Spleen (tissue), 11 donors: Measurements from ENCODE around the gene STXBP4. TPM values are rescaled to one million over a fixed set of nuclear protein-coding genes. Genes with fewer than 3 reads are reported as not detected.
A peak's percentile ranks its signal among the peaks of the same experiment; 100 is the strongest.

Experiments used
- DNase-seq: peaks from one replicate; pipeline ENCODE4 v3.0.0-alpha.2; 2020
- H3K27ac ChIP-seq, 8 donors: fragments of 200-600 bp; sonication (generic) in 7 of 8; 1 replicate in 4 of 8; 2 replicates in 4 of 8; pipeline versions ENCODE4 v1.5.0 to v1.8.0; 2016 to 2021; ENCODE audit warnings: inconsistent platforms in 4 of 8, mild to moderate bottlenecking in 4 of 8, moderate library complexity in 1 of 8
- H3K27me3 ChIP-seq, 7 donors: fragments of 200-600 bp; sonication (generic) in 6 of 7; replicated peaks in 1 of 7; 1 replicate in 4 of 7; 2 replicates in 3 of 7; pipeline versions ENCODE4 v1.5.0 to v1.8.0; 2016 to 2021; ENCODE audit warnings: inconsistent platforms in 3 of 7, mild to moderate bottlenecking in 1 of 7
- H3K36me3 ChIP-seq, 6 donors: fragments of 200-600 bp; sonication (generic) in 5 of 6; 1 replicate in 4 of 6; 2 replicates in 2 of 6; pipeline versions ENCODE4 v1.5.0 to v1.8.0; 2016 to 2021; ENCODE audit warnings: inconsistent platforms in 2 of 6
- H3K4me1 ChIP-seq, 6 donors: fragments of 200-600 bp; sonication (generic) in 5 of 6; 1 replicate in 3 of 6; 2 replicates in 3 of 6; pipeline versions ENCODE4 v1.5.0 to v1.8.0; 2016 to 2021; ENCODE audit warnings: inconsistent platforms in 3 of 6
- H3K4me3 ChIP-seq, 8 donors: fragments of 200-600 bp; sonication (generic) in 7 of 8; 1 replicate in 4 of 8; 2 replicates in 4 of 8; pipeline versions ENCODE4 v1.5.0 to v1.8.0; 2016 to 2021; ENCODE audit warnings: inconsistent platforms in 4 of 8, mild to moderate bottlenecking in 4 of 8, moderate library complexity in 2 of 8
- H3K9me3 ChIP-seq, 8 donors: fragments of 200-600 bp; sonication (generic) in 7 of 8; 1 replicate in 4 of 8; 2 replicates in 4 of 8; pipeline versions ENCODE4 v1.5.0 to v1.8.0; 2016 to 2021; ENCODE audit warnings: inconsistent platforms in 4 of 8
- CTCF ChIP-seq, 11 experiments: fragments of 200-600 bp in 7 of 11; fragments of 450-650 bp in 4 of 11; sonication (generic) in 4 of 11; IDR thresholded peaks in 8 of 11; conservative IDR thresholded peaks in 3 of 11; 1 replicate in 7 of 11; 2 replicates in 4 of 11; pipeline versions ENCODE4 v1.4.0 to v1.8.0; 2016 to 2021; ENCODE audit warnings: antibody characterized with exemption in 11 of 11, inconsistent platforms in 4 of 11, mild to moderate bottlenecking in 1 of 11
- POLR2A ChIP-seq, 3 donors: fragments of 450-650 bp; IDR thresholded peaks; one replicate each; pipeline ENCODE4 v1.5.1; 2017; ENCODE audit warnings: antibody characterized with exemption in 3 of 3, mild to moderate bottlenecking in 1 of 3
- POLR2AphosphoS5 ChIP-seq, 3 donors: sonication (generic); formaldehyde crosslinking; IDR thresholded peaks; one replicate each; pipeline ENCODE4 v1.5.1; 2017; ENCODE audit warnings: antibody characterized with exemption in 3 of 3
- WGBS, 5 donors: extraction: QIAGEN DNeasy Blood & Tissue Kit in 3 of 5; methylation state at CpG; one replicate each; pipeline versions ENCODE4 v1.1.5 to v1.1.7; 2013 to 2018; 5-methylcytosine and 5-hydroxymethylcytosine counted together
- intact Hi-C: fragments of 100-400 bp; cut with DNase I; formaldehyde crosslinking; loops from one replicate; pipeline ENCODE4 v1.15.0; 2023; ENCODE audit warnings: low total_unique reads
- polyA plus RNA-seq, 3 donors: library from polyadenylated mRNA; stranded (reverse); fragments of 200-250 nt; gene quantifications; one replicate each; pipeline ENCODE4 v1.2.1, GENCODE V29; 2013
- total RNA-seq, 7 donors: library from RNA; depleted of rRNA in 3 of 7; stranded (reverse); fragments of >200 nt in 3 of 7; fragmentation: NEBNext Ultra II Directional in 4 of 7; extraction: Animal tissue kit (Norgen Biotek cat#: 25700) in 4 of 7; gene quantifications; one replicate each; pipeline versions ENCODE4 v1.1.0 to v1.2.1, GENCODE V29; 2016 to 2021
- donor health status: healthy with polysubstance abuse.
- donor health status: DM: no; HTN: no; CAD: no; lungs with moderate emphysema.
- donor health status: DM: no; HTN: no; CAD: no.
- donor health status: Bipolar disorder and iron deficiency.
- donor health status: healthy.
- donor health status: DM: no; HTN: no; CAD: no.
- donor health status: DM: yes; HTN: yes; CAD: no.

Gene STXBP4
- total and polyA plus RNA-seq, 10 donors: 0.67 to 45.5 (median 7.3) TPM

- Histone ChIP-seq H3K9me3 (no peaks in the 10 kb centered on the region), H3K27ac (no peak overlapping the region), H3K4me3 (no peak overlapping the region), H3K27me3 (no peaks in the 10 kb centered on the region), H3K4me1 (no peaks in the 10 kb centered on the region), H3K36me3 (peaks cover 0 to 22% (median 3%) of the 10 kb centered on the region in 6 donors)
- DNase-seq: no peak
- intact Hi-C loops: no loop called here
- WGBS, 5 donors: 92 to 96% (median 95%) methylated on average over 2 of the region's 2 CpGs
- no peak for TF ChIP-seq POLR2AphosphoS5 (IDR thresholded peaks at IDR 0.05)
- TF ChIP-seq POLR2A (IDR thresholded peaks at IDR 0.05): no peak
- TF ChIP-seq CTCF (IDR thresholded peaks at IDR 0.05 in 8 of 11, conservative IDR thresholded peaks at IDR 0.05 in 3 of 11): no peak
These were observed 18.4 kb upstream of the STXBP4 start for GRCh38 chr17:54950116-54950515.

- Histone ChIP-seq H3K27me3 (no peaks in the 10 kb centered on the region), H3K4me3 (no peak overlapping the region), H3K9me3 (no peaks in the 10 kb centered on the region), H3K27ac (no peak overlapping the region), H3K4me1 (no peaks in the 10 kb centered on the region), H3K36me3 (peaks cover 0 to 25% (median 3%) of the 10 kb centered on the region in 6 donors)
- WGBS, 5 donors: 75 to 96% (median 79%) methylated on average over 4 of the region's 4 CpGs
- DNase-seq: no peak
- intact Hi-C loops: no loop called here
- TF ChIP-seq POLR2AphosphoS5 (IDR thresholded peaks at IDR 0.05) (no peak), POLR2A (IDR thresholded peaks at IDR 0.05) (no peak), CTCF (IDR thresholded peaks at IDR 0.05 in 8 of 11, conservative IDR thresholded peaks at IDR 0.05 in 3 of 11) (no peak)
These were observed 17.3 kb upstream of the STXBP4 start for GRCh38 chr17:54951286-54951685.

GRCh38 chr17:54956791-54957190 is 11.8 kb upstream of the STXBP4 start:
- Histone ChIP-seq H3K4me1 (no peaks in the 10 kb centered on the region), H3K27me3 (no peaks in the 10 kb centered on the region), H3K27ac (no peak overlapping the region), H3K36me3 (peaks cover 2 to 76% (median 38%) of the 10 kb centered on the region in 6 donors), H3K4me3 (no peak overlapping the region), H3K9me3 (no peaks in the 10 kb centered on the region)
- intact Hi-C loops: no loop called here
- TF ChIP-seq CTCF (IDR thresholded peaks at IDR 0.05 in 8 of 11, conservative IDR thresholded peaks at IDR 0.05 in 3 of 11) (no peak), POLR2A (IDR thresholded peaks at IDR 0.05) (no peak), POLR2AphosphoS5 (IDR thresholded peaks at IDR 0.05) (no peak)
- no peak for DNase-seq
- WGBS, 5 donors: 82 to 88% (median 86%) methylated on average over 3 of the region's 3 CpGs

GRCh38 chr17:54967621-54968261 is 824 bp upstream of the STXBP4 start:
- Histone ChIP-seq H3K27ac (peak overlapping the region in 7 of 8 donors; percentile 74 to 90 (median 86)), H3K4me3 (peak overlapping the region; percentile 70 to 97 (median 92)), H3K9me3 (no peaks in the 10 kb centered on the region), H3K4me1 (peaks cover 10 to 50% (median 32%) of the 10 kb centered on the region in 6 donors), H3K27me3 (no peaks in the 10 kb centered on the region), H3K36me3 (peaks cover 0 to 29% (median 13%) of the 10 kb centered on the region in 6 donors)
- no peak for DNase-seq
- intact Hi-C loops: no loop called here
- WGBS, 5 donors: 1% methylated on average over 21 of the region's 21 CpGs
- TF ChIP-seq CTCF (IDR thresholded peaks at IDR 0.05 in 8 of 11, conservative IDR thresholded peaks at IDR 0.05 in 3 of 11) (peak in 2 of 11 experiments; percentile 24 to 30), POLR2A (IDR thresholded peaks at IDR 0.05) (no peak), POLR2AphosphoS5 (IDR thresholded peaks at IDR 0.05) (no peak)
